A673 (cell line): Measurements from ENCODE around the gene ITGB8. TPM values are rescaled to one million over a fixed set of nuclear protein-coding genes. Genes with fewer than 3 reads are reported as not detected.

ENCODE experiments used
- BruUV-seq: library from RNA; stranded (reverse); fragments of 400-500 nt; replicated peaks from 2 replicates; lab custom pipeline; 2021; lab: Mats Ljungman, UMichigan
- CTCF ChIA-PET: fragments of 300-600 bp; sonication (Branson Sonifier 250); formaldehyde crosslinking; loops from one replicate; lab custom pipeline; 2022; ENCODE audit warnings: antibody characterized with exemption; lab: Charles Lee
- POLR2A ChIA-PET: fragments of 300-600 bp; sonication (Branson Sonifier 250); formaldehyde crosslinking; loops from one replicate; lab custom pipeline; 2022; ENCODE audit warnings: antibody characterized with exemption; ENCODE audit not compliant: low non-redundant PET; lab: Charles Lee
- DNase-seq: peaks from one replicate; pipeline ENCODE4 v3.0.0-alpha.2; 2015; ENCODE audit warnings: low spot score
- H3K27ac ChIP-seq: fragments of 200-600 bp; sonication (generic); 2 replicates; pipeline ENCODE4 v1.5.1; 2016; ENCODE audit warnings: mixed run types, low read depth, mild to moderate bottlenecking, mixed read lengths, antibody characterized with exemption, low read length; ENCODE audit not compliant: poor library complexity, severe bottlenecking
- H3K27me3 ChIP-seq: fragments of 200-600 bp; sonication (generic); replicated peaks from 2 replicates; pipeline ENCODE4 v1.6.1; 2017; ENCODE audit warnings: mixed run types, low read depth, mild to moderate bottlenecking, mixed read lengths, antibody characterized with exemption, low read length; ENCODE audit not compliant: insufficient read depth, poor library complexity
- H3K36me3 ChIP-seq: fragments of 200-600 bp; sonication (generic); 2 replicates; pipeline ENCODE4 v1.6.1; 2016; ENCODE audit warnings: mixed run types, mild to moderate bottlenecking, mixed read lengths, antibody characterized with exemption, low read length; ENCODE audit not compliant: insufficient read depth, poor library complexity, severe bottlenecking
- H3K4me1 ChIP-seq: fragments of 200-600 bp; sonication (generic); 2 replicates; pipeline ENCODE4 v1.6.1; 2017; ENCODE audit warnings: mixed run types, mild to moderate bottlenecking, mixed read lengths, antibody characterized with exemption, low read length; ENCODE audit not compliant: insufficient read depth, poor library complexity, severe bottlenecking
- H3K4me3 ChIP-seq: fragments of 200-600 bp; sonication (generic); 2 replicates; pipeline ENCODE4 v1.5.1; 2016; ENCODE audit warnings: low read depth, mixed run types, mild to moderate bottlenecking, mixed read lengths, low read length; ENCODE audit not compliant: poor library complexity, severe bottlenecking
- H3K9me3 ChIP-seq: fragments of 200-600 bp; sonication (generic); 2 replicates; pipeline ENCODE4 v1.6.1; 2016; ENCODE audit warnings: mixed run types, low read depth, mild to moderate bottlenecking, mixed read lengths, antibody characterized with exemption, low read length; ENCODE audit not compliant: poor library complexity, severe bottlenecking
- EZH2 ChIP-seq: fragments of 200-600 bp; sonication (generic); IDR thresholded peaks from 2 replicates; pipeline ENCODE4 v1.6.1; 2017; ENCODE audit warnings: borderline replicate concordance, low read depth, mild to moderate bottlenecking, mixed read lengths, antibody characterized with exemption, low read length; ENCODE audit not compliant: poor library complexity, severe bottlenecking
- intact Hi-C: fragments of 100-400 bp; cut with micrococcal nuclease; formaldehyde crosslinking; loops from one replicate; pipeline ENCODE4 v1.10.0; 2022; ENCODE audit not compliant: unreplicated experiment
- total RNA-seq: library from RNA; stranded (reverse); gene quantifications from 2 replicates; pipeline ENCODE4 v1.2.3, GENCODE V29; 2021
- TF ChIP-seq, protein P1 (sequence below): fragments of 300-800, 200-600 bp; sonication (generic); conservative IDR thresholded peaks from 2 replicates; pipeline ENCODE4 v1.5.1; 2017; ENCODE audit warnings: low read depth, mild to moderate bottlenecking, antibody characterized with exemption, low read length, moderate library complexity, mixed read lengths

The ITGB8 gene
- total RNA-seq, 1 experiment from 2014 or later = 1.3 TPM

DNA sequence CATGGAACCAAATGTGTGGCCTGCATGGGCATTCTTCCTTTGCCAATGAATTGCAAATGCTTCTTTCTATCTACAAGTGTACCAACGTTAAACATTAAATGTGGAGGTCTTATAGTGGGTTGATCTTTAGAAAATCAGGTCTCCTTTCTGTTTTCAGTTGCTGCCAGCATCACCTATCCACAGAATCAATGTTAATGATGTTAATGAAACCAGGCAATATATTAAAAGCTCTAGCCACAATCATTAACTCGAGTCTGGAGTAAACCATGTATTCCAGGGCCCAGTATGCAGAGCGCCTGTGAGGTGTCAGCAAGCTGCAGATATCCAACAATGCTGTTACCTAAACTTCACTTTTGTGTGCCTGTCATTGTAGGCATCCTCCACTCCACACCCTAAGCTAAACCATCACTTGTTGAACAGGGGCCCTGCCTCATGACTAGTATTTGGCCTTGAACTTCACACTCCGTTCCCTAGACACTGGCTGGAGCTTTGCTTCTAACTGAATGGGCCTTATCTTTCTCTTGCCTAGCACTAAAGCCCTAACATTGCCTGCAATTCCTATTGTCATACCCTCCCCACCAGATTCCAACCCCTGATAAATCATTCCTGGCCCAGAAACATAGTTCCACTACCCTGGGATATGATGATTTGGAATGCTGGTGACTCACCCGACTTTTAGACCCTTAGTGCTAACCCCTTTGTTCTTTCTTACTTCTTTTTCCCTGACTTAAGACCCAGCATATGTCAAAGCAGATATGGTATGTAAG lies 24.3 kb upstream of the ITGB8 start:
- BruUV-seq = no TSS peak
- H3K9me3 ChIP-seq = no peaks in the 10 kb centered on the region
- TF ChIP-seq, protein P1, sequence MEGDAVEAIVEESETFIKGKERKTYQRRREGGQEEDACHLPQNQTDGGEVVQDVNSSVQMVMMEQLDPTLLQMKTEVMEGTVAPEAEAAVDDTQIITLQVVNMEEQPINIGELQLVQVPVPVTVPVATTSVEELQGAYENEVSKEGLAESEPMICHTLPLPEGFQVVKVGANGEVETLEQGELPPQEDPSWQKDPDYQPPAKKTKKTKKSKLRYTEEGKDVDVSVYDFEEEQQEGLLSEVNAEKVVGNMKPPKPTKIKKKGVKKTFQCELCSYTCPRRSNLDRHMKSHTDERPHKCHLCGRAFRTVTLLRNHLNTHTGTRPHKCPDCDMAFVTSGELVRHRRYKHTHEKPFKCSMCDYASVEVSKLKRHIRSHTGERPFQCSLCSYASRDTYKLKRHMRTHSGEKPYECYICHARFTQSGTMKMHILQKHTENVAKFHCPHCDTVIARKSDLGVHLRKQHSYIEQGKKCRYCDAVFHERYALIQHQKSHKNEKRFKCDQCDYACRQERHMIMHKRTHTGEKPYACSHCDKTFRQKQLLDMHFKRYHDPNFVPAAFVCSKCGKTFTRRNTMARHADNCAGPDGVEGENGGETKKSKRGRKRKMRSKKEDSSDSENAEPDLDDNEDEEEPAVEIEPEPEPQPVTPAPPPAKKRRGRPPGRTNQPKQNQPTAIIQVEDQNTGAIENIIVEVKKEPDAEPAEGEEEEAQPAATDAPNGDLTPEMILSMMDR = no peak
- no peak for TF ChIP-seq EZH2
- H3K36me3 ChIP-seq = no peaks in the 10 kb centered on the region
- no peaks in the 10 kb centered on the region for H3K4me1 ChIP-seq
- no peak overlapping the region for H3K27ac ChIP-seq
- no peak for DNase-seq
- CTCF ChIA-PET = no interaction called here
- H3K4me3 ChIP-seq = no peak overlapping the region
- H3K27me3 ChIP-seq = no peaks in the 10 kb centered on the region
- intact Hi-C loops = no loop called here
- POLR2A ChIA-PET = no interaction called here

DNA sequence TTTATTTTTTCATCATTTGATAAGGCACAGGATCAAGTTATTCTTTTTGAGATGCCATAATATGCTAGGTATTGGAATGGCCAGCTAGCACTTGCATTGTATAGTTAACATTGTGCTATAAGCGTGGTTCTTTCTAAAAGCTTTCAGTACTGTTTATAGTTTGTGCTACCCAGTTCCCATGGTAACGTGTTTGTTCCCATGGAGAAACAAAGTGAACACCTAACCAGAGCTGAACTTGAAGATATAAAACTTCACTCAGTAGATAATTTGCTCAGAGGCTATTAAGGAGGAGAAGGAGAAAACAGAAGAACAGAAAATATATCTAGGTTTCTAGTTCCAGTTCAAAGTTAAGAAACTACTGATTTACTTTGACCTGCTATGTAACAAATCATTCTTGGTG lies 23.6 kb upstream of the ITGB8 start:
- CTCF ChIA-PET = no interaction called here
- no peak for DNase-seq
- Histone ChIP-seq H3K4me1 (no peaks in the 10 kb centered on the region), H3K9me3 (no peaks in the 10 kb centered on the region), H3K4me3 (no peak overlapping the region), H3K27ac (no peak overlapping the region), H3K36me3 (no peaks in the 10 kb centered on the region), H3K27me3 (no peaks in the 10 kb centered on the region)
- no TSS peak for BruUV-seq
- TF ChIP-seq EZH2 = no peak
- TF ChIP-seq, protein P1 = no peak
- POLR2A ChIA-PET = no interaction called here
- intact Hi-C loops = no loop called here

DNA sequence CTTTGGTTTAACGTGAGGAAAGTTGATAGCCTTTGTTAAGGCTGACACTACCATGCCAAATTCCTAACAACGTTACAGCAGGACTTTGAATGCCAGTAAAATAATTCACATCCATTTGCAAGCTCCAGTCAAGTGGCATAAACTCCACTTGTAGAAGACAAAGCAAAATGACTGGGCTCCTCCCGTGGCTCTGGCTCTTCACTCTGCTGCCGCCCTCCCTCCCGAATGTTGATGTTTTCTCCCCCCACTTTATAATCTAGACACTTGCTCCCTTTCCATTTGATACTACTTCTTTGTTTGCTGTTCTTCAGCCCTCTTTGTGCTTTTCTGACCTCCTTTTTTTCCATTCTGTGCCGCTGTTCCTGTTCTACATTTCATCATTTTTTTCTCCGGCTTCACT lies 22.8 kb upstream of the ITGB8 start:
- DNase-seq = no peak
- H3K27ac ChIP-seq = no peak overlapping the region
- no TSS peak for BruUV-seq
- no peaks in the 10 kb centered on the region for H3K36me3 ChIP-seq
- TF ChIP-seq, protein P1 = no peak
- no peak for TF ChIP-seq EZH2
- intact Hi-C loops = no loop called here
- no peaks in the 10 kb centered on the region for H3K4me1 ChIP-seq
- no peaks in the 10 kb centered on the region for H3K27me3 ChIP-seq
- ChIA-PET CTCF (no interaction called here), POLR2A (no interaction called here)
- no peaks in the 10 kb centered on the region for H3K9me3 ChIP-seq
- no peak overlapping the region for H3K4me3 ChIP-seq
